GM10847 (cell line): ENCODE results near the gene C4orf36.

Experiments used
- POLR2A ChIP-seq: IDR thresholded peaks from 2 replicates; pipeline ENCODE4 v1.6.1; 2011; ENCODE audit not compliant: insufficient read length; ENCODE audit errors: extremely low read depth

C4orf36 gene

GRCh38 chr4:86894455-86894854 lies 2.2 kb upstream of the C4orf36 start:
- no peak for TF ChIP-seq POLR2A

- TF ChIP-seq POLR2A, result no peak
These were observed 914 bp upstream of the C4orf36 start for GRCh38 chr4:86893136-86893535.

GRCh38 chr4:86892636-86892960 lies 376 bp upstream of the C4orf36 start:
- TF ChIP-seq POLR2A, result no peak

DNA sequence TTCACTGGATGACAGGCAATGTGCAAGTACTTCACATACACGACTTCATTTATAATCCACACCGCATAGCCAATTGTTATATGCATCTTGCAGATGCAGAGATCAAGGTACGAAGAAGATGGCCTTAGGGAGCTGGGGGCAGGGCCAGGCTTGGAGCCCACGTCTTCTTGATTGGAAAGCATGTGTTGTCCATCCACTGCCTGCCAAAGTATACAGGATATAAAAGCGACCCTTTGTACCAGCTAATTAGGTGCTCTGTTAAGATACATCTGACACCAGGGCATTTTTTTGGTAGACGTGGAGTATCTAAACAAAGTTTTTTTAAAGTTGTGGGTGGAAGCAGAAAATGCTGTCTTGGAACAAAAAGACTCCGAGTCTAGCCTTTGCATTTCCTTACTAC lies 1.4 kb downstream of the C4orf36 start:
- no peak for TF ChIP-seq POLR2A

- TF ChIP-seq POLR2A, result no peak
These were observed 12.6 kb downstream of the C4orf36 start for GRCh38 chr4:86879641-86880040.

- TF ChIP-seq POLR2A, result no peak
These were observed 13.6 kb downstream of the C4orf36 start for GRCh38 chr4:86878640-86879039.

DNA sequence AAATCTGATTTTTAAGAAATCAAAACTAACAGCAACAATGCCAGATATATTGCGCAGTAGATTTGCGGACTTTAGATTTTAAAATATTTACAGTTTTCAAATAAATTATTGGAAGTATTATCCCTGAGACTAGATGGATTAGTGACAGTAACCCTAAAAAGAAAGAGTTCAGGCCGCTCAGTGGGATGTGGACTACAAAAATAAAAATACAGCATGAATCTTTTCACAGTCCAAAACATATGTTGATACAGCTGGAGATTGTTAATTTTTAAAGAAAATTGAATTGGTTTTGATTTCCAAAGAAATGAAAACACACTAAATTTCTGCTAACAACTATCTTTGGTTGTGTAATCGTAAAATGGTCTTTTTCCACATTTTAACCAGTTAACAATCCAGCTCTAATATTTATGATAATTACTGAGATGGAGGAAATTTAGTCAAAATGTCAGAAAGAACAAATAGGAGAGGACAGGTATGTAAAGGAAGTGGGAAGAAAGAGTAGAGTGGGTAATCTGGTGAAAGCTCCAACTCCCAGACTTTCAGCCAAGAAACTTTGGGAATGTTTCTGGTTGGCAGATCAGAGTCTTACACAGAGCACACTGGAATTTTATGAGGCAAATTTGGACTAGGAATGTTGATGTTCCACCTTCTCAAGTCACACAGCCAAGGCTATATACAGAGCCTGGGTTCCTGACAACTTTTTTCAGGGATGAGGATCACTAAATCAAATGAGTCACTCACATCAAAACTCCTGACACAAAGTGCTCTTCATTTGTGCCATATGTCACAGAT lies 15.1 kb downstream of the C4orf36 start:
- no peak for TF ChIP-seq POLR2A

GRCh38 chr4:86872135-86872534 lies 20.1 kb downstream of the C4orf36 start:
- TF ChIP-seq POLR2A, result no peak

DNA sequence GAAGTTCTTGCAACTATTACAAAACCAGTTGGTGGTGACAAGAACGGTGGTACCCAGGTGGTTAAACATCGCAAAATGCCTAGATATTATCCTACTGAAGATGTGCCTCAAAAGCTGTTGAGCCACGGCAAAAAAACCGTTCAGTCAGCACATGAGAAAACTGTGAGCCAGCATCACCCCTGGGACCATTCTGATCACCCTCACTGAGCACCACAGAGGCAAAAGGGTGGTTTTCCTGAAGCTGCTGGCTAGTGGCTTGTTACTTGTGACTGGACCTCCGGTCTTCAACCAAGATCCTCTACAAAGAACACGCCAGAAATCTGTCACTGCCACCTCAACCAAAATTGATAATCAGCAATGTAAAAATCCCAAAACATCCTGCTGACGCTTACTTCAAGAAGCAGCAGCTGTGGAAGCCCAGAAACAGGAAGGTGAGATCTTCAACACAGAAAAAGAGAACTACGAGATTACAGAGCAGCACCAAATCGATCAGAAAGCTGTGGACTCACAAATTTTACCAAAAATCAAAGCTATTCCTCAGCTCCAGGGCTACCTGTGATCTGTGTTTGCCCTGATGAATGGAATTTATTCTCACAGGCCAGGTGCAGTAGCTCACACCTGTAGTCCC lies 21.7 kb downstream of the C4orf36 start:
- no peak for TF ChIP-seq POLR2A

GRCh38 chr4:86857341-86858052 lies 34.7 kb downstream of the C4orf36 start:
- TF ChIP-seq POLR2A, result no peak

- TF ChIP-seq POLR2A, result no peak
These were observed 35.3 kb downstream of the C4orf36 start for GRCh38 chr4:86856896-86857295.

DNA sequence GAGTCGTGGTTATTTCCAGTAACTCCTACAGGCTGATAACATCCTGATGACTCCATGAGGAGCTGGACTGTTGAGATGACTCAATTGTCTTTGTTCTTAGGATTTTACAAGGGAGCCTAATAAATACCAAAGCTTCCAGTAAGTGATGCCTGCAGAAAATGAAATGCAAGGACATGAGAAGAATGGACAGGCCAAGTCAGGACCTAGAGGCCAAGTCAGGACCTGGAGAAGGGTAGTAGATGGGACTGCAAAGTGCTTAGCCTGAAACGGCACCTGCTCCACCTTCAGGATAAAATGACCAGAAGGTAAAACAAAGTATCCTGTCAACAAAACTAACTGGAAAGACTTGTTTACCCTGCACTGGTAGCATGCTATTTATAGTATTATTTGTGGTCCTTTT lies 36.6 kb downstream of the C4orf36 start:
- TF ChIP-seq POLR2A, result no peak

- no peak for TF ChIP-seq POLR2A
These were observed 39.0 kb downstream of the C4orf36 start for GRCh38 chr4:86853209-86853608.

GRCh38 chr4:86848732-86849619 lies 43.2 kb downstream of the C4orf36 start, which contains the start of gene SLC10A6:
Gene SLC10A6, minus strand, starts transcription at chr4:86849384. Its CDS starts 269 bp downstream, at chr4:86849115.
- TF ChIP-seq POLR2A, result no peak

- TF ChIP-seq POLR2A, result no peak
These were observed 44.1 kb downstream of the C4orf36 start for GRCh38 chr4:86848136-86848535.
